ENCODE measurements around the gene TSPAN11. TPM values are rescaled to one million over a fixed set of nuclear protein-coding genes. Genes with fewer than 3 reads are reported as not detected.

Gene TSPAN11
- total and polyA plus RNA-seq, 2 donors (not counting 1 experiment from before 2014, with no cell fraction given) = not detected

- Histone ChIP-seq H3K4me3 (ENCODE audit: control extremely low read depth in 1 of 5, extremely low read depth in 1 of 5, insufficient read depth in 1 of 5, low read depth in 2 of 5, low read length in 4 of 5) (no peak overlapping the region), H3K9me3 (ENCODE audit: control extremely low read depth in 1 of 3, control insufficient read depth in 2 of 3, insufficient read depth in 1 of 3, low read length in 2 of 3) (no peaks in the 10 kb centered on the region), H2AFZ (ENCODE audit: insufficient read depth, low read depth, low read length, poor library complexity, severe bottlenecking) (no peak overlapping the region), H4K20me1 (ENCODE audit: control insufficient read depth, insufficient read depth, low read length, poor library complexity, severe bottlenecking) (no peaks in the 10 kb centered on the region), H3K36me3 (replicated peaks in 1 of 2; ENCODE audit: control extremely low read depth in 1 of 2, control insufficient read depth in 1 of 2, extremely low read depth in 1 of 2, insufficient read depth in 2 of 2, low read length in 1 of 2) (no peaks in the 10 kb centered on the region), H3K27me3 (replicated peaks in 1 of 4; ENCODE audit: control extremely low read depth in 1 of 4, control insufficient read depth in 3 of 4, insufficient read depth in 4 of 4, low read length in 3 of 4) (peaks cover 0 to 2% (median 0%) of the 10 kb centered on the region in 4 experiments), H3K27ac (ENCODE audit: low read length in 2 of 2) (no peak overlapping the region), H3K4me1 (ENCODE audit: control insufficient read depth in 2 of 2, insufficient read depth in 2 of 2, low read length in 2 of 2) (no peaks in the 10 kb centered on the region), H3K79me2 (ENCODE audit: control insufficient read depth, insufficient read depth, low read length) (no peaks in the 10 kb centered on the region), H3K4me2 (replicated peaks; ENCODE audit: low read depth, low read length, poor library complexity, severe bottlenecking) (no peak overlapping the region), H3K9ac (ENCODE audit: low read length) (no peak overlapping the region)
- peaks cover 6% of the 10 kb centered on the region for H3K27me3 Mint-ChIP-seq
- TF ChIP-seq EZH2 (IDR thresholded peaks at IDR 0.05; ENCODE audit: borderline replicate concordance, insufficient read depth, low read depth, low read length, poor library complexity, severe bottlenecking) (no peak), CTCF (IDR thresholded peaks at IDR 0.05) (no peak)
- ATAC-seq (ENCODE audit: low read depth) (no peak), DNase-seq (no peak)
- H3K4me1 Mint-ChIP-seq = no peaks in the 10 kb centered on the region
- CTCF ChIA-PET = no interaction called here
- H3K4me3 Mint-ChIP-seq = no peak overlapping the region
- POLR2A ChIA-PET = no interaction called here
- 92% methylated on average over 14 of the region's 16 CpGs for WGBS (ENCODE audit: insufficient coverage)
- no peak overlapping the region for H3K27ac Mint-ChIP-seq
- intact Hi-C loops (cut with micrococcal nuclease) = no loop called here
- H3K9me3 Mint-ChIP-seq (ENCODE audit: insufficient read depth) = no peaks in the 10 kb centered on the region
These were observed 32.7 kb downstream of the TSPAN11 start for GRCh38 chr12:30959110-30959710.

DNA sequence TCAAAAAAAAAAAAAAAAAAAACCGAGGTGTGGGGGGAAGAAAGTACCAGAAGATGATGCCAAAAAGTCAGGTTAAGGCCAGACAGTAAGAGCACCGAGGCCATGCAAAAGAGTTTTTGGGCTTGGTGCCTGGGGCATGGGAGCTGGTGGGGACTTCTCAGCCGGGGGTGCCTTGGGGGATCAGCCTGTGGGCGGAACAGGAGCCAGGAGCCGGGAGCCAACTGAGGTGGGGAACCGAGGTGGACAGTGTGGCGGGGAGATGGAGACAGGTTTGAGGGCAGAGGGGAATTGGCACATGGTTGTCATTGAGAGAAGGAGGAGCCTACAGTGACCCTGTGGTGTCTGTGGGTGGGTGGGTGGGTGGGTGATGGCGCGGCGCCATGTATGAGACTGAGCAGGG lies 33.2 kb downstream of the TSPAN11 start:
- TF ChIP-seq EZH2 (IDR thresholded peaks at IDR 0.05; ENCODE audit: borderline replicate concordance, insufficient read depth, low read depth, low read length, poor library complexity, severe bottlenecking) (no peak), CTCF (IDR thresholded peaks at IDR 0.05) (no peak)
- Histone ChIP-seq H2AFZ (ENCODE audit: insufficient read depth, low read depth, low read length, poor library complexity, severe bottlenecking) (no peak overlapping the region), H3K27ac (ENCODE audit: low read length in 2 of 2) (no peak overlapping the region), H3K79me2 (ENCODE audit: control insufficient read depth, insufficient read depth, low read length) (no peaks in the 10 kb centered on the region), H3K27me3 (replicated peaks in 1 of 4; ENCODE audit: control extremely low read depth in 1 of 4, control insufficient read depth in 3 of 4, insufficient read depth in 4 of 4, low read length in 3 of 4) (peaks cover 0 to 2% (median 0%) of the 10 kb centered on the region in 4 experiments), H3K9me3 (ENCODE audit: control extremely low read depth in 1 of 3, control insufficient read depth in 2 of 3, insufficient read depth in 1 of 3, low read length in 2 of 3) (no peaks in the 10 kb centered on the region), H3K9ac (ENCODE audit: low read length) (no peak overlapping the region), H4K20me1 (ENCODE audit: control insufficient read depth, insufficient read depth, low read length, poor library complexity, severe bottlenecking) (no peaks in the 10 kb centered on the region), H3K4me3 (ENCODE audit: control extremely low read depth in 1 of 5, extremely low read depth in 1 of 5, insufficient read depth in 1 of 5, low read depth in 2 of 5, low read length in 4 of 5) (no peak overlapping the region), H3K4me1 (ENCODE audit: control insufficient read depth in 2 of 2, insufficient read depth in 2 of 2, low read length in 2 of 2) (no peaks in the 10 kb centered on the region), H3K36me3 (replicated peaks in 1 of 2; ENCODE audit: control extremely low read depth in 1 of 2, control insufficient read depth in 1 of 2, extremely low read depth in 1 of 2, insufficient read depth in 2 of 2, low read length in 1 of 2) (no peaks in the 10 kb centered on the region), H3K4me2 (replicated peaks; ENCODE audit: low read depth, low read length, poor library complexity, severe bottlenecking) (no peak overlapping the region)
- no peak overlapping the region for H3K4me3 Mint-ChIP-seq
- H3K4me1 Mint-ChIP-seq = no peaks in the 10 kb centered on the region
- no peaks in the 10 kb centered on the region for H3K9me3 Mint-ChIP-seq (ENCODE audit: insufficient read depth)
- no peak overlapping the region for H3K27ac Mint-ChIP-seq
- POLR2A ChIA-PET = no interaction called here
- DNase-seq (no peak), ATAC-seq (ENCODE audit: low read depth) (no peak)
- intact Hi-C loops (cut with micrococcal nuclease) = no loop called here
- CTCF ChIA-PET = no interaction called here
- 95% methylated on average over 5 of the region's 10 CpGs for WGBS (ENCODE audit: insufficient coverage)
- H3K27me3 Mint-ChIP-seq = peaks cover 6% of the 10 kb centered on the region
